GM12878 (cell line): ENCODE results near the gene TMEM45A.

Experiments
- BCLAF1 ChIP-seq: fragments of 450-650 bp; IDR thresholded peaks from 2 replicates; pipeline ENCODE4 v1.6.1; 2017; ENCODE audit warnings: antibody characterized with exemption, mild to moderate bottlenecking, moderate library complexity
- CREM ChIP-seq: IDR thresholded peaks from 2 replicates; pipeline ENCODE4 v1.6.1; 2014; ENCODE audit warnings: antibody characterized with exemption, low read depth
- EED ChIP-seq: sonication (generic); IDR thresholded peaks from 2 replicates; pipeline ENCODE4 v1.6.1; 2016; ENCODE audit warnings: antibody characterized with exemption, low read depth
- EP300 ChIP-seq, 2 experiments: fragments of 150-350 bp in 1 of 2; IDR thresholded peaks; 2 replicates each; pipeline ENCODE4 v1.6.1; 2011 to 2012; ENCODE audit warnings: low read depth in 2 of 2, low read length in 2 of 2, borderline replicate concordance in 1 of 2, improper control_type of control experiment in 1 of 2, inconsistent platforms in 1 of 2; ENCODE audit not compliant: control insufficient read depth in 1 of 2
- EZH2 ChIP-seq: IDR thresholded peaks from 2 replicates; pipeline ENCODE4 v1.6.1; 2012; ENCODE audit warnings: low read depth, mild to moderate bottlenecking, control low read depth, inconsistent platforms, low read length, borderline replicate concordance; ENCODE audit not compliant: control insufficient read depth
- KDM1A ChIP-seq: fragments of 200-600 bp; sonication (generic); IDR thresholded peaks from 2 replicates; pipeline ENCODE4 v1.6.1; 2016; ENCODE audit warnings: borderline replicate concordance
- MAX ChIP-seq: IDR thresholded peaks from 2 replicates; pipeline ENCODE4 v1.6.1; 2012; ENCODE audit warnings: low read depth, low read length, improper control_type of control experiment
- POLR2A ChIP-seq: IDR thresholded peaks from 2 replicates; pipeline ENCODE4 v1.6.1; 2011; ENCODE audit warnings: low read depth, mild to moderate bottlenecking, low read length
- RAD51 ChIP-seq: fragments of 450-650 bp; IDR thresholded peaks from 2 replicates; pipeline ENCODE4 v1.6.1; 2016; ENCODE audit warnings: moderate library complexity, mild to moderate bottlenecking, inconsistent platforms
- TAF1 ChIP-seq: IDR thresholded peaks from 2 replicates; pipeline ENCODE4 v1.6.1; 2011; ENCODE audit warnings: mild to moderate bottlenecking, low read depth, low read length, borderline replicate concordance
- ZNF384 ChIP-seq: IDR thresholded peaks from 2 replicates; pipeline ENCODE4 v1.6.1; 2012; ENCODE audit warnings: low read depth, mild to moderate bottlenecking, low read length, improper control_type of control experiment, borderline replicate concordance
- ZZZ3 ChIP-seq: IDR thresholded peaks from 2 replicates; pipeline ENCODE4 v1.6.1; 2011; ENCODE audit warnings: low read depth; ENCODE audit not compliant: control insufficient read depth, insufficient read length
- TF ChIP-seq, protein P1 (sequence below), 3 experiments: IDR thresholded peaks in 2 of 3; conservative IDR thresholded peaks in 1 of 3; 2 replicates each; pipeline ENCODE4 v1.5.1; 2011; ENCODE audit warnings: low read depth in 3 of 3, low read length in 3 of 3, mild to moderate bottlenecking in 3 of 3, control low read depth in 2 of 3, moderate library complexity in 2 of 3, inconsistent platforms in 1 of 3, mixed read lengths in 1 of 3; ENCODE audit not compliant: control insufficient read depth in 2 of 3, insufficient read depth in 1 of 3; ENCODE audit errors: extremely low read depth in 1 of 3
- TF ChIP-seq, protein P2 (sequence below): fragments of 150-350 bp; IDR thresholded peaks from 2 replicates; pipeline ENCODE4 v1.6.1; 2016; ENCODE audit warnings: low read depth, low read length

DNA sequence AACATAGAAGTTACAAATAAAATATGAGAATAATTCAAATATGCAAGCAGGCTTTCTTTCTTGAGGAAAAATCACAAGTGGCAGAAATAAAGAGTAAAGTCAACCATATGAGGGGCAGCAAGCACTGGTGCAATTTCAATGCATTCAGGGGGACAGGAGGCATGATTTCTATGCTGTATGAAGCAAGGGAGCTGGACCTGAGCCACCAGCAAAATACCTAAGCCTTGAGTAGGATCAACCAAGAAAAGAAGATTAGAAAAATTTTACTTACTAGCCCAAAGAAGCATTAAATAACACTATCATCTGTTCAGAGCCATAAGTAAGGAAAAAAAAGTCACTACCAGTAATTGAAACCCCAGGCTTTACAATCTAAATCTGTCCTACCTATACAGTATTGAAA is 123.3 kb downstream of the TMEM45A start:
- TF ChIP-seq MAX (no peak), POLR2A (no peak), TAF1 (no peak), KDM1A (no peak), ZNF384 (no peak), EED (no peak), EZH2 (no peak), BCLAF1 (no peak), CREM (no peak), RAD51 (no peak), ZZZ3 (no peak), EP300 (IDR thresholded peaks at IDR 0.05; ENCODE audit: borderline replicate concordance in 1 of 2, control insufficient read depth in 1 of 2, low read depth in 2 of 2, low read length in 2 of 2) (no peak)
- TF ChIP-seq, protein P1, sequence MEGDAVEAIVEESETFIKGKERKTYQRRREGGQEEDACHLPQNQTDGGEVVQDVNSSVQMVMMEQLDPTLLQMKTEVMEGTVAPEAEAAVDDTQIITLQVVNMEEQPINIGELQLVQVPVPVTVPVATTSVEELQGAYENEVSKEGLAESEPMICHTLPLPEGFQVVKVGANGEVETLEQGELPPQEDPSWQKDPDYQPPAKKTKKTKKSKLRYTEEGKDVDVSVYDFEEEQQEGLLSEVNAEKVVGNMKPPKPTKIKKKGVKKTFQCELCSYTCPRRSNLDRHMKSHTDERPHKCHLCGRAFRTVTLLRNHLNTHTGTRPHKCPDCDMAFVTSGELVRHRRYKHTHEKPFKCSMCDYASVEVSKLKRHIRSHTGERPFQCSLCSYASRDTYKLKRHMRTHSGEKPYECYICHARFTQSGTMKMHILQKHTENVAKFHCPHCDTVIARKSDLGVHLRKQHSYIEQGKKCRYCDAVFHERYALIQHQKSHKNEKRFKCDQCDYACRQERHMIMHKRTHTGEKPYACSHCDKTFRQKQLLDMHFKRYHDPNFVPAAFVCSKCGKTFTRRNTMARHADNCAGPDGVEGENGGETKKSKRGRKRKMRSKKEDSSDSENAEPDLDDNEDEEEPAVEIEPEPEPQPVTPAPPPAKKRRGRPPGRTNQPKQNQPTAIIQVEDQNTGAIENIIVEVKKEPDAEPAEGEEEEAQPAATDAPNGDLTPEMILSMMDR (IDR thresholded peaks at IDR 0.05 in 2 of 3, conservative IDR thresholded peaks at IDR 0.05 in 1 of 3; ENCODE audit: control insufficient read depth in 2 of 3, extremely low read depth in 1 of 3, insufficient read depth in 1 of 3, low read depth in 3 of 3, low read length in 3 of 3) = no peak
- TF ChIP-seq, protein P2, sequence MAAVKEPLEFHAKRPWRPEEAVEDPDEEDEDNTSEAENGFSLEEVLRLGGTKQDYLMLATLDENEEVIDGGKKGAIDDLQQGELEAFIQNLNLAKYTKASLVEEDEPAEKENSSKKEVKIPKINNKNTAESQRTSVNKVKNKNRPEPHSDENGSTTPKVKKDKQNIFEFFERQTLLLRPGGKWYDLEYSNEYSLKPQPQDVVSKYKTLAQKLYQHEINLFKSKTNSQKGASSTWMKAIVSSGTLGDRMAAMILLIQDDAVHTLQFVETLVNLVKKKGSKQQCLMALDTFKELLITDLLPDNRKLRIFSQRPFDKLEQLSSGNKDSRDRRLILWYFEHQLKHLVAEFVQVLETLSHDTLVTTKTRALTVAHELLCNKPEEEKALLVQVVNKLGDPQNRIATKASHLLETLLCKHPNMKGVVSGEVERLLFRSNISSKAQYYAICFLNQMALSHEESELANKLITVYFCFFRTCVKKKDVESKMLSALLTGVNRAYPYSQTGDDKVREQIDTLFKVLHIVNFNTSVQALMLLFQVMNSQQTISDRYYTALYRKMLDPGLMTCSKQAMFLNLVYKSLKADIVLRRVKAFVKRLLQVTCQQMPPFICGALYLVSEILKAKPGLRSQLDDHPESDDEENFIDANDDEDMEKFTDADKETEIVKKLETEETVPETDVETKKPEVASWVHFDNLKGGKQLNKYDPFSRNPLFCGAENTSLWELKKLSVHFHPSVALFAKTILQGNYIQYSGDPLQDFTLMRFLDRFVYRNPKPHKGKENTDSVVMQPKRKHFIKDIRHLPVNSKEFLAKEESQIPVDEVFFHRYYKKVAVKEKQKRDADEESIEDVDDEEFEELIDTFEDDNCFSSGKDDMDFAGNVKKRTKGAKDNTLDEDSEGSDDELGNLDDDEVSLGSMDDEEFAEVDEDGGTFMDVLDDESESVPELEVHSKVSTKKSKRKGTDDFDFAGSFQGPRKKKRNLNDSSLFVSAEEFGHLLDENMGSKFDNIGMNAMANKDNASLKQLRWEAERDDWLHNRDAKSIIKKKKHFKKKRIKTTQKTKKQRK = no peak
